Heart right ventricle (tissue), 16 donors: ENCODE measurements around the gene EVC. TPM values are rescaled to one million over a fixed set of nuclear protein-coding genes. Genes with fewer than 3 reads are reported as not detected.

Experiments
- ATAC-seq, 8 donors: fragments of 200-7000 bp; cut with Tn5 transposase; one replicate each; pipeline ENCODE4 v1.9.1; 2020; ENCODE audit warnings: mild to moderate bottlenecking in 8 of 8, moderate library complexity in 8 of 8, moderate number of reproducible peaks in 1 of 8
- DNase-seq, 2 donors: peaks; one replicate each; pipeline ENCODE4 v3.0.0-alpha.2; 2020
- H3K27ac ChIP-seq, 10 donors: fragments of 200-600 bp; sonication (generic) in 2 of 10; one replicate each; pipeline versions ENCODE4 v1.5.0 to v1.8.0; 2020 to 2022; ENCODE audit warnings: mild to moderate bottlenecking in 3 of 10
- H3K27me3 ChIP-seq, 7 donors: fragments of 200-600 bp; one replicate each; pipeline ENCODE4 v1.8.0; 2021 to 2022; ENCODE audit warnings: mild to moderate bottlenecking in 2 of 7
- H3K36me3 ChIP-seq, 9 donors: fragments of 200-600 bp; sonication (generic) in 1 of 9; one replicate each; pipeline versions ENCODE4 v1.5.0 to v1.8.0; 2020 to 2022; ENCODE audit warnings: mild to moderate bottlenecking in 2 of 9
- H3K4me1 ChIP-seq, 9 donors: fragments of 200-600 bp; sonication (generic) in 1 of 9; one replicate each; pipeline versions ENCODE4 v1.5.0 to v1.8.0; 2020 to 2022; ENCODE audit warnings: mild to moderate bottlenecking in 4 of 9
- H3K4me3 ChIP-seq, 10 donors: fragments of 200-600 bp; sonication (generic) in 2 of 10; one replicate each; pipeline versions ENCODE4 v1.5.0 to v1.8.0; 2020 to 2022; ENCODE audit warnings: mild to moderate bottlenecking in 7 of 10, moderate library complexity in 2 of 10
- H3K9me3 ChIP-seq, 11 donors: fragments of 200-600 bp in 10 of 11; sonication (generic) in 2 of 11; one replicate each; pipeline versions ENCODE4 v1.5.0 to v1.8.0; 2013 to 2022; ENCODE audit warnings: mild to moderate bottlenecking in 2 of 11, control low read depth in 1 of 11, moderate library complexity in 1 of 11
- WGBS, 2 donors: extraction: QIAGEN DNeasy Blood & Tissue Kit; methylation state at CpG; one replicate each; pipeline ENCODE4 v1.1.7; 2013; ENCODE audit warnings: inconsistent platforms in 1 of 2; 5-methylcytosine and 5-hydroxymethylcytosine counted together
- intact Hi-C, 10 donors: fragments of 100-400 bp; cut with DNase I; formaldehyde crosslinking; loops; one replicate each; pipeline versions ENCODE4 v1.11.1 to v1.14.2; 2022
- polyA plus RNA-seq, 2 donors: library from polyadenylated mRNA; stranded (reverse); fragments of 200-250 nt; gene quantifications; one replicate each; pipeline ENCODE4 v1.2.3, GENCODE V29; 2013
- total RNA-seq, 10 donors: library from RNA; stranded (reverse); fragmentation: NEBNext Ultra II Directional in 3 of 10; extraction: Animal tissue kit (Norgen Biotek cat#: 25700) in 3 of 10; gene quantifications; one replicate each; pipeline versions ENCODE4 v1.2.1 to v1.2.4, GENCODE V29; 2021 to 2023
- TF ChIP-seq, protein P1 (sequence below), 9 donors: fragments of 200-600 bp; sonication (generic) in 2 of 9; IDR thresholded peaks; one replicate each; pipeline versions ENCODE4 v1.5.0 to v1.8.0; 2021 to 2022; ENCODE audit warnings: antibody characterized with exemption in 9 of 9, mild to moderate bottlenecking in 5 of 9, moderate library complexity in 1 of 9
- donor health status: Arrhythmogenic right ventricular cardiomyopathy.
- donor health status: ischemic (EF 13 %, LVEDD 7.1; RV severe dilation, severe dysfunction).
- donor health status: healthy with polysubstance abuse.
- donor health status: DM: no; HTN: yes; CAD: no.
- donor health status: DM: no; HTN: no; CAD: no.
- donor health status: ischemic (EF 25% LVEDD 6.9; RV normal size, moderate dysfunction).
- donor health status: ischemic (EF 25% LVEDD 5.7; RV mildly dilated, moderate dysfunction).
- donor health status: healthy.
- donor health status: DM: yes; HTN: yes; CAD: no.
- donor health status: Ischemic cardiomyopathy.
- donor health status: ischemic (EF 35%, LVEDD 5.7; RV mildly dilated, moderate dysfunction).
- donor health status: nonischemic (EF 11% LVEDD 7.7; RV severe dilation, severe dysfunction).
- donor health status: DM: yes; HTN: yes; CAD: no.
- donor health status: PGD.
- donor health status: ischemic (EF 29% LVEDD 5.4; RV normal size, mild dysfunction).
- donor health status: nonischemic (EF 23%, LVEDD 6.1; RV moderate dilation, normal function).

EVC gene
- total and polyA plus RNA-seq, 12 donors = 0.97 to 7.5 (median 4.8) TPM

DNA sequence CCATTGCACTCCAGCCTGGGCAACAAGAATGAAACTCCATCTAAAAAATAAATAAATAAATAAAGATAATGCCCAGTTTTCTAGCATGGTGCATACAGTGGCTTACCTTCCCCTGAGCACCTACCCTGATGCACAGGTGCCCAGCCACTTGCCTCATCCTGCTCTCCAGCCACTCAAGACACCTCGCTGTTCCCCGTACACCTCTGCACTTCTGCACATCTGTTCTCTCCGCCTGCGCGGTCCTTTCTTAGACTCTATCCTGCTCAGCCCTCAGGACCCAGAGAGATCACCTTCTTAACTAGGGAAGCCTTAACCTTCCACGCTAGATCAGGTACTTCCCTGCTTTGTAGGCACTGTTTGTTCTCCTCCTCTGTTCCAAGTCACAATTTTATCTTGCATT is 2.9 kb downstream of the EVC start:
- no peaks in the 10 kb centered on the region for H3K36me3 ChIP-seq
- no peak for ATAC-seq
- DNase-seq = no peak
- intact Hi-C loops = no loop called here
- H3K4me3 ChIP-seq = no peak overlapping the region
- 89 to 91% methylated on average over 6 of the region's 6 CpGs for WGBS, 2 donors
- no peak overlapping the region for H3K27ac ChIP-seq
- peaks cover 0 to 32% (median 10%) of the 10 kb centered on the region in 7 donors for H3K27me3 ChIP-seq
- H3K4me1 ChIP-seq = peaks cover 0 to 26% (median 7%) of the 10 kb centered on the region in 9 donors
- H3K9me3 ChIP-seq = peaks cover 0 to 20% (median 7%) of the 10 kb centered on the region in 11 donors
- TF ChIP-seq, protein P1, sequence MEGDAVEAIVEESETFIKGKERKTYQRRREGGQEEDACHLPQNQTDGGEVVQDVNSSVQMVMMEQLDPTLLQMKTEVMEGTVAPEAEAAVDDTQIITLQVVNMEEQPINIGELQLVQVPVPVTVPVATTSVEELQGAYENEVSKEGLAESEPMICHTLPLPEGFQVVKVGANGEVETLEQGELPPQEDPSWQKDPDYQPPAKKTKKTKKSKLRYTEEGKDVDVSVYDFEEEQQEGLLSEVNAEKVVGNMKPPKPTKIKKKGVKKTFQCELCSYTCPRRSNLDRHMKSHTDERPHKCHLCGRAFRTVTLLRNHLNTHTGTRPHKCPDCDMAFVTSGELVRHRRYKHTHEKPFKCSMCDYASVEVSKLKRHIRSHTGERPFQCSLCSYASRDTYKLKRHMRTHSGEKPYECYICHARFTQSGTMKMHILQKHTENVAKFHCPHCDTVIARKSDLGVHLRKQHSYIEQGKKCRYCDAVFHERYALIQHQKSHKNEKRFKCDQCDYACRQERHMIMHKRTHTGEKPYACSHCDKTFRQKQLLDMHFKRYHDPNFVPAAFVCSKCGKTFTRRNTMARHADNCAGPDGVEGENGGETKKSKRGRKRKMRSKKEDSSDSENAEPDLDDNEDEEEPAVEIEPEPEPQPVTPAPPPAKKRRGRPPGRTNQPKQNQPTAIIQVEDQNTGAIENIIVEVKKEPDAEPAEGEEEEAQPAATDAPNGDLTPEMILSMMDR (IDR thresholded peaks at IDR 0.05) = no peak

GRCh38 chr4:5715357-5715756 is 4.4 kb downstream of the EVC start:
- Histone ChIP-seq H3K27me3 (peaks cover 0 to 17% (median 7%) of the 10 kb centered on the region in 7 donors), H3K4me1 (peaks cover 0 to 17% (median 5%) of the 10 kb centered on the region in 9 donors), H3K4me3 (no peak overlapping the region), H3K27ac (no peak overlapping the region), H3K9me3 (peaks cover 0 to 20% (median 7%) of the 10 kb centered on the region in 11 donors), H3K36me3 (peaks cover 0 to 12% (median 0%) of the 10 kb centered on the region in 9 donors)
- ATAC-seq (no peak), DNase-seq (no peak)
- WGBS, 2 donors = 72 to 75% methylated on average over 2 of the region's 2 CpGs
- intact Hi-C loops = no loop called here
- TF ChIP-seq, protein P1 (IDR thresholded peaks at IDR 0.05) = no peak

DNA sequence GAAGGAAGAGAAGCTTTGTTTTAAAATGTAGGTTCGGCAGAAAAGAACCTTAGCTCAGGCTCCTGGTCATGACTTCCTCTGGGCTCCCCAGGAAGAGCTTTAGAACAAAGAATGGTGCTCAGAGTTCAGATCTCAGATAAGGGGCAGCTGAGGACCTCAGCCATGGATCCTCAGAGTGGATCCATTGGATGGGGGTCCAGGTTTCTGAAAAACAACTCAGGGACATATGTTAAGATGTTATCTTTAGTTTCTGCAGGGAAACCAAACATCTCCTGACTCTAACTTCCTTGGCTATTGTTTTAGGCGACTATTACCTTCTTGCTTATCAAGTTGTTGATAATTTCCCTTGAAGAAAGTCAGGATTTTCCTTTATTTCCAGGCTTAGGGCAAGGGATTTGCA is 5.4 kb downstream of the EVC start:
- 57 to 82% methylated on average over 2 of the region's 2 CpGs for WGBS, 2 donors
- intact Hi-C loops = no loop called here
- no peak overlapping the region for H3K4me3 ChIP-seq

DNA sequence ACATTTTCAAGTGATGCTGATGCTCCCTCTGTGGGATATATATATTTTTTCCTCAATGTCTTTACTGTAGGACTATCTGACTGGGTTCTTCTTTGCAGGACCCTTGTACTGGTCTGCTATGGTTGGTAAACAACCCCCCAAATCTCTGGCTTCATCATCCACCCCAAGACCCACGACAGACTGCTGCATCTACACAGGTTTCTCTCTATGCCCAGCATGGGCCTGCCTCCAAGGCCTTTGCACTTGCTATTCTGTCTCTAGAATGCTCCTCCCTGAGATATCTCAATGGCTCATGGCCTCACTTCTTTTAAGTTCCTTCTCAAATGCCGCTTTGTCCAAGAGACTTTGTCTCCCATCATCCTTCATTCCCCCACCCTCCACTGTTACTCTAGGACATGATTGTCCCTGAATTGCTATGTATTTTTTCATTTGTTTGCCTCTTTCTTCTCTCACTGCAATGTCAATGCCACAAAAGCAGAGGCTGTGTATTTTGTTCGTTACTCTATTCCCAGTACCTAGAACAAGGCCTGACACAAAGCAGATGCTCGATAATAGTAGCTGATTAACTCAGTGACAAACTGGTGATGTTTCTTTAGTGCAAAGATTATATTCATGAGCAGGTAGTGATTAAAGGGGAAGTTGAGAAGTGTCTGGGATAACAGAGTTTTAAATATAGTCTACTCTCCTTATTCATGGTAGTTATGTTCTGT is 6.6 kb downstream of the EVC start:
- peaks cover 0 to 3% (median 0%) of the 10 kb centered on the region in 9 donors for H3K4me1 ChIP-seq
- no peak overlapping the region for H3K27ac ChIP-seq
- H3K9me3 ChIP-seq = peaks cover 0 to 20% (median 7%) of the 10 kb centered on the region in 11 donors
- no peaks in the 10 kb centered on the region for H3K27me3 ChIP-seq
- no peak for ATAC-seq
- intact Hi-C loops = no loop called here
- H3K36me3 ChIP-seq = peaks cover 0 to 16% (median 0%) of the 10 kb centered on the region in 9 donors
- DNase-seq = no peak
- 83 to 90% methylated on average over 4 of the region's 4 CpGs for WGBS, 2 donors
- H3K4me3 ChIP-seq = no peak overlapping the region
- TF ChIP-seq, protein P1 (IDR thresholded peaks at IDR 0.05) = no peak

More for the DNA sequence above, 5.4 kb downstream of the EVC start:
- H3K36me3 ChIP-seq = peaks cover 0 to 14% (median 0%) of the 10 kb centered on the region in 9 donors
- peaks cover 0 to 11% (median 6%) of the 10 kb centered on the region in 7 donors for H3K27me3 ChIP-seq
- H3K9me3 ChIP-seq = peaks cover 0 to 20% (median 7%) of the 10 kb centered on the region in 11 donors
- peaks cover 0 to 12% (median 3%) of the 10 kb centered on the region in 9 donors for H3K4me1 ChIP-seq
- ATAC-seq (no peak), DNase-seq (no peak)
- TF ChIP-seq, protein P1 (IDR thresholded peaks at IDR 0.05) = no peak
- no peak overlapping the region for H3K27ac ChIP-seq
